A549 (cell line): Measurements from ENCODE around the gene SLC39A11.

ENCODE experiments used
- CHD4 ChIP-seq: fragments of 200-600 bp; sonication (generic); IDR thresholded peaks from 2 replicates; pipeline ENCODE4 v1.6.1; 2016; ENCODE audit warnings: antibody characterized with exemption, mild to moderate bottlenecking, borderline replicate concordance
- CTCF ChIP-seq: fragments of >200 bp; sonication (Bioruptor Twin); formaldehyde crosslinking; IDR thresholded peaks from 3 replicates; pipeline ENCODE4 v1.5.1; 2016
- GATA3 ChIP-seq: IDR thresholded peaks from 2 replicates; pipeline ENCODE4 v1.6.1; 2012; ENCODE audit warnings: borderline replicate concordance
- MAX ChIP-seq: IDR thresholded peaks from 2 replicates; pipeline ENCODE4 v1.6.1; 2012
- PHF8 ChIP-seq: fragments of 200-600 bp; sonication (generic); IDR thresholded peaks from 2 replicates; pipeline ENCODE4 v1.6.1; 2016; ENCODE audit warnings: low read depth, mild to moderate bottlenecking, antibody characterized with exemption, moderate library complexity, borderline replicate concordance
- POLR2A ChIP-seq: IDR thresholded peaks from 2 replicates; pipeline ENCODE4 v1.6.1; 2012; ENCODE audit warnings: mild to moderate bottlenecking, low read length
- REST ChIP-seq: fragments of 200-600 bp; sonication (generic); IDR thresholded peaks from 2 replicates; pipeline ENCODE4 v1.6.1; 2016; ENCODE audit warnings: antibody characterized with exemption, mild to moderate bottlenecking, moderate library complexity
- RFX5 ChIP-seq: fragments of 450-650 bp; IDR thresholded peaks from 2 replicates; pipeline ENCODE4 v1.7.1; 2014; ENCODE audit warnings: antibody characterized with exemption, mild to moderate bottlenecking, moderate library complexity
- RNF2 ChIP-seq: fragments of 200-600 bp; sonication (generic); IDR thresholded peaks from 2 replicates; pipeline ENCODE4 v1.6.1; 2016; ENCODE audit warnings: low read depth, mild to moderate bottlenecking, antibody characterized with exemption, moderate library complexity, borderline replicate concordance
- USF2 ChIP-seq: fragments of 450-650 bp; IDR thresholded peaks from 2 replicates; pipeline ENCODE4 v1.6.1; 2014; ENCODE audit warnings: antibody characterized with exemption

- 0 out of 2 replicates have a peak, but pooled peaks have one; percentile 29 for TF ChIP-seq MAX
- TF ChIP-seq RFX5, result no peak
- TF ChIP-seq CTCF, result peak; percentile 22; the same call in 1 of the 3 replicates
- no peak for TF ChIP-seq POLR2A
- TF ChIP-seq RNF2, result no peak
- no peak for TF ChIP-seq GATA3
- TF ChIP-seq REST, result no peak
- TF ChIP-seq USF2, result no peak
- TF ChIP-seq PHF8, result no peak
- no peak for TF ChIP-seq CHD4
These were observed 78.4 kb downstream of the SLC39A11 start for GRCh38 chr17:73013816-73014663.
